ENCODE measurements around the gene ZC3H14.
"Not testable (repeated sequence)": the region's sequence is repeated elsewhere in the genome, so short reads cannot be mapped to it uniquely, and the experiment has no call there.

ZC3H14 gene

GRCh38 chr14:88562831-88563686, at the start of gene ZC3H14:
Gene ZC3H14, plus strand, starts transcription at chr14:88563037. Its CDS starts 97 bp downstream, at chr14:88563134.
- DNase-seq (ENCODE audit: low read depth in 3 of 3) = peak; percentile 74 to 82 (median 77)

- DNase-seq (ENCODE audit: low read depth in 3 of 3) = no peak
These were observed 47.2 kb upstream of the ZC3H14 start for GRCh38 chr14:88515499-88516221.

DNA sequence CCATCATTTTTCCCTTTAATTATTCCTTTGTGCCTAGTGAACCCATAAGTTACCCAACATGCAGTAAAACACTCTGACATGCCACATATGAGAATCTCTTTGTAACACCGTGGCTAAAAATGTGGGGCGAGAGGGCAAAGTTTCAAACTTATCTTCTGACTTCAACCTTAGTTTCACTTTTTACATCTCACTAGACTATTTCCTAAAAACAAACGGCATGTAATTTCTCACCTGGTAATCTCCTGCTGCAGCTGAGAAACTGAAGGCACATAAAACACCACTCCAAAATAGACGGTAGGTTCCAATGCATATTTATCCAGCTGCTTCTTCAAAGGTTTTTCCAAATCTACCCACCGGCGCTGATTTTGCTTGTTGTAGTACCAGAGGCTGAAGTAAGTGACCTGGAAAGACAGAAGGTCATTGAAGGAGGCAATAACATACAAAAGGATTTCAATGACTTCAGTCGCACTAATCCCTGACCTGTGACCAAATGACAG, 45.9 kb upstream of the ZC3H14 start:
- DNase-seq (ENCODE audit: low read depth in 3 of 3) = no peak

GRCh38 chr14:88518592-88519512, 44.0 kb upstream of the ZC3H14 start:
- no peak for DNase-seq (ENCODE audit: low read depth in 3 of 3)

DNA sequence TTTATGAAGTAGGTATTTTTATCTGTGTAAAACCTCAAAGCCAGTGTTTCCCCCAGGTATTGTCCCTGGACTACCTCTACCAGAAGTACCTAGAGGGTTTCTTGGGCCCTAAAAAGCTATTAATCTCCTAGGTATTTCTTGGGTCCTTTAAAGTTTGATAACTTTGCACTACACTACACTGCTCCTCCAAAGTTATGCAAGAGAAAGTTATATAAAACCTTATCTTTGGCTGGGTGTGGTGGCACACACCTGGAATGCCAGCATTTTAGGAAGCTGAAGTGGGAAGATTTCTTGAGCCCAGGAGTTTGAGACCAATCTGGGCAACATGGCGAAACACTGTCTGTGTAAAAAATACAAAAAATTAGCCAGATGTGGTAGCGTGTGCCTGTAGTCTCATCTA, 42.9 kb upstream of the ZC3H14 start:
- DNase-seq (ENCODE audit: low read depth in 3 of 3) = no peak

DNA sequence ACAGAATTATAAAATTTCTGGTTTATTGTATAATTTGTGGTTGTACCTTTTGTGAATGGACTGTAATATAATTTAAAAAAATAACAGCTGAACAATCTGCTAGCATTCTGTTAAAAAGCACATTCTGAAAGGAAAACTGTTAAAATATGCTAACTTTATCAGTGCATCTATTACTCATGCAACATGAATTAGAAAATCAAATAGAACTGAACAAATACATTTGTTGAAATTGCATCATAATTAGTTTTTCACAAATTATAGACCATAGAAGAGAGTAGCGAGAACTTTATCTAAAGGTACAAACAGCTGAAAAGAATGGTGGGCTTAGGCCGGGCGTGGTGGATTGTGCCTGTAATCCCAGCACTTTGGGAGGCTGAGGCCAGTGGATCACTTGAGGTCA, 41.0 kb upstream of the ZC3H14 start:
- DNase-seq (ENCODE audit: low read depth in 3 of 3) = no peak

DNA sequence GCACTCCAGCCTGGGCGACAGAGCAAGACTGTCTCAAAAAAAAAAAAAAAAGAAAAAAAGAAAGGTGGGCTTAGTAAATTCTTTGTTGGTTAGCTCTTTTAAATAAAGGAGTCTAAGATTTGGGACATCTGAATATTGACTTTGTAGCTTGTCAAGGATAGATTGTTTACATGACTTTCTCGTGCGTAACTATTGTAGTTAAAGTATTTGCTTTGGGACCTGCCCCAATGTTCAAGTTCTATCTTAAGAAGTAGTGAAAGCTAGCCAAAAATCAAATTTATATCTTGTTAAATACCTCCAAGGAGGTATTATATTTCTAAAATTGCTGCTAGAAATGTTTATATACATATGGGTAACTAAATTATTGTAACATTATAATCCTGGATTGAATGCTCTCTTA, 40.4 kb upstream of the ZC3H14 start:
- DNase-seq (ENCODE audit: low read depth in 3 of 3) = no peak

- not testable (repeated sequence) for DNase-seq (ENCODE audit: low read depth in 3 of 3)
These were observed 32.9 kb upstream of the ZC3H14 start for GRCh38 chr14:88529889-88530288.

DNA sequence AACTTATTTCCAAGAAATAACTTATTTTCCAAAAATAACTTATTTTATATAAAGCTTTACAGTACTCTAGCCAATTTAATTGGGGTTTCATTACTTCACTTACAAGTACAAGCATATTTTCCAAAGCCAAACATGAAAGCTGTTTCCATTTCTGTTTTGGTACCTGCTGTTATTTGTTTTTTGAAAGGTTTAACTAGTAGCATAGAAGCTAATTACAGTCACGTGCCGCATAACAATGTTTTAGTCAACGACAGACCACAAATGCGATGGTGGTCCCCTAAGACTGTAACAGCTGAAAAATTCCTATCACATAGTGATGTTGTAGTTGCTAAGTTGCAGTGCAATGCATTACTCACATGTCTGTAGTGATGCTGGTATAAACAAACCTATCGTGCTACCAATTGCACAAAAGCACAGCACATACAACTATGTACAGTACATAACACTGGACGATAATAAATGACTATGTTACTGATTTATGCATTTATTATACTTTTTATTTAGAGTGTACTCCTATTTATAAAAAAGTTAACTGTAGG, 29.7 kb upstream of the ZC3H14 start:
- DNase-seq (ENCODE audit: low read depth in 3 of 3) = no peak

- no peak for DNase-seq (ENCODE audit: low read depth in 3 of 3)
These were observed 27.7 kb upstream of the ZC3H14 start for GRCh38 chr14:88535149-88535548.

DNA sequence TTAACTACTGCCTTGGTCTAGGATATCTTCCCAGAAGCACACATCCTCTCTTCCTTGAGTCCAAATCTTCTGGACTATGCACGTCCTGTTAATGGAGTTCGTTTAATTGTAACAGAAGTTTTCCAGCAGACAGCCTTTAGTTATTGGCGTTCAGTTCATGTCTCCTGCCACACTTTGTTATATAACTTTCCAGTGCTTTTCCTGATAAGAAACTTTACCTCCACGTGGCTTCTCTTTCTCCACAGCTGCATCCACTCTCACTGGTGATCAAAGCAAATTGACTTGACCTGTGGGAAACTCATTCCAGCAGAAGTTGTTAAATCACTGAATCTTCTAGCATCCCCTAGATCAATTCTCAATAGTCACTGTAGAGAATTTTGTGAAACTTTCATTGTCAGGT, 27.0 kb upstream of the ZC3H14 start:
- no peak for DNase-seq (ENCODE audit: low read depth in 3 of 3)

GRCh38 chr14:88541324-88541723, 21.5 kb upstream of the ZC3H14 start:
- DNase-seq (ENCODE audit: low read depth in 3 of 3) = no peak

DNA sequence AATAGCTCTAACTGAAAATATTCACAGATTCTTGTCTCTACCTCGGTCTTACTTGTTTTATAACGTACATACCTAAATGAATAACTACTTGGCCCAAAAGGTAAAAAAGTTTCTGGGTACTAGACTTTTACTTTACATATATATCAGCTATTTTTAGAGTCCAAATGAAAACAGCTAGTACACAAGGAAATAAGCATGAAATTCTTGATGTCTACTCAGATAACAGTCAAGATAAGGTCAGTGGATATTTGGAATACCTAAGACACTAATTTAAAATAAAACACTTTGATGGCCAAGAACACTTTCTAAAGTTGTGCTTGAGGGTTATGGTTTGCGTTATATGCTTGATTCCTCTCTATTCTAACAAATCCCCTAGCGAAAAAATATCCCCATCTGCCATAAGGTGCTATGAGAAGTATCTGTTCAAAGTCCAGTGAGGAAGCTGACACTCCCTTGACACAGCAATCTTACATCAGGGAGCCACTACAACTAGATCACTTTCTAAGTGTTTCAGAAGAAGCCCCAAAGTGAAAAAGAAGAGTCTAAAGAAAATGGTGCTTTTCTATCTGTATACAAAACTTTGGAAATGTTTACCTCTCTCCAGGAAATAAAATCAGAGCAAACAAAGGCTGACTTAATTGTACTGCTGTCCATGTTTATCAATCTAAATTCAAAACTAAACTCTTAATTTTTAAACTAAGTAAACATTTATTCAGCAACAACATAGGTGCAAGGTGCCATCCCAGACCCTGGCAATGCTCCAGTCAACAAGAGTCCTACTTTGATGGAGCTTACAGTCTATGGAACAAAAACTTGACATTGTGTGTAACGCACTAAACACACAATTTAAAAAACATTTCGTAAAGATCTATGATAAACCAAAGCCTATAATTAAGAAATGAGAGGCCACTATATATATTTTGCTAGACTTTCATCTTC, 19.7 kb upstream of the ZC3H14 start:
- no peak for DNase-seq (ENCODE audit: low read depth in 3 of 3)

- no peak for DNase-seq (ENCODE audit: low read depth in 3 of 3)
These were observed 17.6 kb upstream of the ZC3H14 start for GRCh38 chr14:88545256-88545655.

DNA sequence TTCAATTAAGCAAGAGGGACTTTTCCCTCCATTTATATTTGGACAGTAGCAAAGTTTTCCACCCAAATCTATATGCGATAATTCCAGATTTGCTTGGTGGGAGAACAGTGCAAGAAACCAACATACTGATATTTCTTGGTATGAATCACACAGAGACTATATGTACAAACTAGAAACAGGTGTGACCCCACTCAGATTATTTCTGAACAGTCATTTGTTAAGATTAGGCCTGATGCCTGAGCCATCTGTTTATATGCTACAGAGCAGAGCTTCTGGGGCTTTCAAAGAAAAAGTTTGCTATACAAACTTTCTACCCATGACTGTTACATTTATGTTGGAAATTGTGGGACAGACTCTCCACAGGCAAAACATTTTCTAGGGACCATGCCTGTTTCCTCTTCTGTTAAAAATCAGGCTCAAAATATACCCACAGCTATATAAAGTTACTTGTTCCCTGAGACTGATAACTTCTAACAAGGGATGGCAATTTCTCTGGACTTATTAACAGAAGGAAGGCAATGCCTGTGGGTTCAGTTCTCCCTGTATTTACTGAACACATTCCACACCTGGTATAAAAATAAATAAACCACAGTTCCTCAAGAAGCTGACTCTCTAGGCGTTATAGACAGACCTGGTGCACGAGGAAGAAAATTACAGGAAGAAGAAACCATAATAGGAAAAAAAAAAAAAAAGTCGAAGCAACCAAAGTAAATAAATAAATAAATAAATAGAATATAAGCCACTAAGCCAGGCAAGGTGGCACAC, 16.0 kb upstream of the ZC3H14 start:
- no peak for DNase-seq (ENCODE audit: low read depth in 3 of 3)

GRCh38 chr14:88547386-88547780, 15.5 kb upstream of the ZC3H14 start:
- DNase-seq (ENCODE audit: low read depth in 3 of 3) = no peak

DNA sequence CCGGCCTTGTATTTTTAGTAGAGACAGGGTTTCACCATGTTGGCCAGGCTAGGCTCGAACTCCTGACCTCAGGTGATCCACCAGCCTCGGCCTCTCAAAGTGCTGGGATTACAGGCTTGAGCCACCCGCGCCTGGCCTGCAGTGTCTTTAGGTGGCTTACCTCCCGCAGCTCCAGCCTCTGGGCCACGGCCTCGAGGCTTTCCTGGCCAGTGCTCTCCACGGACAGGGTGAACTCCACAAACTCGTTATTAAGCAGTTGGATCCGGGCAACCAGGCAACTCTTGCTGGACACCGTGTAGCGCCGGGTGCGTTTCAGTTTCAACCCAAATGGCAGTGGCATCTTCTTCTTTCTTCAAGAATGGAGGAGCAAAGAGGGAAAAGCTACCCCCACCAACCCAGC, 12.8 kb upstream of the ZC3H14 start:
- DNase-seq (ENCODE audit: low read depth in 3 of 3) = no peak

DNA sequence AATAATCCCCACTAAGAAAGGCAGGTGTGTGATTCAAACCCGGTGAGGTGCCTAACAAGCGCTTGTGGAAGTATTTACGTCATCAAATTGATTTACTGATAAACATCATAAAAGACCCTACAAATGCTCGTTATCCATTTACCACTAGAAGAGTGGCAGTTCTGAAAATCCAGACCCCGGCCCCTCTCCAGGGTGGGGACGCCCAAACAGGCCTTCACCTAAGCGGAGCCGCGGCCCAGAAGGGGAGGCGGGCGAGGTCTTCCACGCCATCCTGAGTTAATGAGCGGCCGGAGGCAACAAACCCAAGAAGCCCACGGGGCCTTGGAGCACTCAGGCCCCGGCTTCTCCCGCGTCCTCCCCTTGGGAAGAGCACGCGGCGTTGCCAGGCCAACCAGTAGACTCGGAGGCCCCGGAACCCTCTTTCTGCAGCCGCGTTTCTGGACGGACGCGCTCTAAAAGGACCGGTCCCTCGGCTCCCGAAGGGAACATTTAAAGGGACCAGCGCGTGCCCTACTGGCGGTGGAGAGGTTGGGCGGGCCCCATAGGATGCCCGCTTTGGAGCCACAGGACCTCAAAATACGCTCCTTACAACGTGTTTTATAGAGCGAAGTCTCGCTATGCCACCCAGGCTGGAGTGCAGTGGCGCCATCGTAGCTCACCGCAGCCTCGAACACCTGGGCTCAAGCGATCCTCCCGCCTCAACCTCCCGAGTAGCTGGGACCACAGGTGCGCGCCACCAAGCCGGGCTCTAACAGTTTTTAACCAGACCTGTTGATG, 11.6 kb upstream of the ZC3H14 start:
- peak in 2 of 3 experiments; percentile 33 to 47 for DNase-seq (ENCODE audit: low read depth in 3 of 3)

DNA sequence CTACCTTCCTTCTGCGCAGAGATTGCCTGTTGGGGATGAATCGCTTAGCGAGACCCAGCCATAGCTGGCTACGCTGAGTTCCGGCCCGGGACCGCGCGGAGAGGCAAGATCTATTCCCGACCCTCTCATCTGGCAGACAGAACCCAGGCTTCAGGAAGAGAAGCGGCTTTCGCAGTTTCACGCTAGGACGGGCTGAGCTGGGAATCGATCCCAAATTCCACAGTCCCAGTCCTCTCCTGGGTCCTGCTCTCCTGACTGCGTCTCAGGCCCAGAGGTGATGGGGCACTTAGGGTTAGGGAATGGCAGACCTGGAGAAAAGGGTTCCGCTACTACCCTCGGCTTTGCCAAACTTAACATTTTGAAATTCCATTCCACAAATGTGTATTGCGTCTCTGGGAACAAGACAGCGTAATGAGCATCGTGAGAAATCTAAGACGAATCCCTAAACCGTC, 10.8 kb upstream of the ZC3H14 start:
- DNase-seq (ENCODE audit: low read depth in 3 of 3) = no peak

All from stimulated activated CD4-positive, alpha-beta T cell treated with anti-CD3 and anti-CD28 coated beads, TNF-alpha, amount 100 ng/mL, for 4 hours (primary cell).